ENCODE data around the gene RAB11FIP4.
"Not testable (repeated sequence)": the region's sequence is repeated elsewhere in the genome, so short reads cannot be mapped to it uniquely, and the experiment has no call there.

RAB11FIP4 gene

GRCh38 chr17:31428512-31428911 is 37.0 kb downstream of the RAB11FIP4 start:
- DNase-seq: no peak

GRCh38 chr17:31431098-31431851 is 39.8 kb downstream of the RAB11FIP4 start:
- no peak for DNase-seq

- DNase-seq: no peak
Observed at GRCh38 chr17:31431852-31432658, 40.6 kb downstream of the RAB11FIP4 start.

GRCh38 chr17:31433091-31433790 is 41.8 kb downstream of the RAB11FIP4 start:
- no peak for DNase-seq

- DNase-seq: no peak
Observed at GRCh38 chr17:31433811-31434726, 42.6 kb downstream of the RAB11FIP4 start.

- DNase-seq: no peak
Observed at GRCh38 chr17:31434727-31435050, 43.2 kb downstream of the RAB11FIP4 start.

GRCh38 chr17:31435581-31435980 is 44.1 kb downstream of the RAB11FIP4 start:
- DNase-seq: no peak

GRCh38 chr17:31437720-31438400 is 46.4 kb downstream of the RAB11FIP4 start:
- DNase-seq: no peak

GRCh38 chr17:31439716-31440115 is 48.2 kb downstream of the RAB11FIP4 start:
- no peak for DNase-seq

GRCh38 chr17:31442276-31442675 is 50.8 kb downstream of the RAB11FIP4 start:
- no peak for DNase-seq

GRCh38 chr17:31442856-31443255 is 51.4 kb downstream of the RAB11FIP4 start:
- not testable (repeated sequence) for DNase-seq

- DNase-seq: no peak
Observed at GRCh38 chr17:31443386-31443785, 51.9 kb downstream of the RAB11FIP4 start.

- DNase-seq: peak in 28 of 56 donors; percentile 7 to 79 (median 34)
Observed at GRCh38 chr17:31444026-31444425, 52.6 kb downstream of the RAB11FIP4 start.

- peak in 1 of 56 donors; percentile 23 for DNase-seq
Observed at GRCh38 chr17:31446195-31446967, 54.9 kb downstream of the RAB11FIP4 start.

- DNase-seq: no peak
Observed at GRCh38 chr17:31448467-31449077, 57.1 kb downstream of the RAB11FIP4 start.

- DNase-seq: no peak
Observed at GRCh38 chr17:31449111-31449510, 57.6 kb downstream of the RAB11FIP4 start.

- no peak for DNase-seq
Observed at GRCh38 chr17:31449746-31450145, 58.3 kb downstream of the RAB11FIP4 start.

- no peak for DNase-seq
Observed at GRCh38 chr17:31452101-31452500, 60.6 kb downstream of the RAB11FIP4 start.

GRCh38 chr17:31452561-31453110 is 61.2 kb downstream of the RAB11FIP4 start:
- no peak for DNase-seq
